Measurements from ENCODE around the gene TOMM7. TPM values are rescaled to one million over a fixed set of nuclear protein-coding genes. Genes with fewer than 3 reads are reported as not detected.
A peak's percentile ranks its signal among the peaks of the same experiment; 100 is the strongest.

Gene TOMM7
- total and polyA plus RNA-seq, 12 donors, result 149 to 532 (median 523) TPM

DNA sequence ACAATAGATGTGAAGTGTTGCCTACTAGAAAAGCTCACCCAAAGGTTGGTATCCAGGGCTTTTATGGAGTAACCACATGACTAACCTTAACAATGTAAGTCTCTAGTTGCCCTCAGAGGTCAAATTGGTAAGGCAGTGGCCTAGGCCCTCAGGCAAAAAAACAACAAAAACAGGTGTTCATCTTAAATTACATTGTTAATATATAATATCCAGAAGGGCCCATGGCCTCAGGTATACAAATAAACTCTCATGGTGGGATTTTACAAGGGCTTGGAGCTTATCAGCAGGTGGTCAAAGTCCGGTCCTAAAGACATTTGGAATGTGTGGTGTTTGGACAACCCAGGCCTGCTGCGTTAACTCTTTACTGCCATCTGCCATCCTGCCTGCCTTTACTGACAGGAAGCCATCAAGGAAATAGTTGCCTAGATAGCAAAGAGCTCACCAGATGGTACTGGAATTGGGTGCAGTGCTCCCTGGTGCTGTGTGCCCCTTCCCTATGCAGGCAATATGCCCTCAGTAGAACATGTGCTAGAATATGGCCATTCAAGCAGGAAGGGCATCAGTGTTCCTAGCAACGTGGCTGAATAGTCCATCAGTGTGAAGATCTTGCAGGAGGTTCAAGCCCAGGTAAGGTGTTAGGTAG, 36.2 kb downstream of the TOMM7 start:
- Histone ChIP-seq H3K36me3 (no peaks in the 10 kb centered on the region), H3K27me3 (no peaks in the 10 kb centered on the region), H3K9me3 (no peaks in the 10 kb centered on the region), H3K4me1 (peaks cover 0 to 7% (median 0%) of the 10 kb centered on the region in 9 donors), H3K27ac (no peak overlapping the region), H3K4me3 (no peak overlapping the region)
- ATAC-seq, result no peak
- 61 to 62% methylated on average over 3 of the region's 3 CpGs for WGBS, 2 donors
- intact Hi-C loops (cut with DNase I), result loop anchor here in 1 of 10 donors (10.0 kb wide), 1 partner anchor 232 kb away; no protein-coding TSS in a partner anchor
- DNase-seq, result no peak
- TF ChIP-seq, protein P1, sequence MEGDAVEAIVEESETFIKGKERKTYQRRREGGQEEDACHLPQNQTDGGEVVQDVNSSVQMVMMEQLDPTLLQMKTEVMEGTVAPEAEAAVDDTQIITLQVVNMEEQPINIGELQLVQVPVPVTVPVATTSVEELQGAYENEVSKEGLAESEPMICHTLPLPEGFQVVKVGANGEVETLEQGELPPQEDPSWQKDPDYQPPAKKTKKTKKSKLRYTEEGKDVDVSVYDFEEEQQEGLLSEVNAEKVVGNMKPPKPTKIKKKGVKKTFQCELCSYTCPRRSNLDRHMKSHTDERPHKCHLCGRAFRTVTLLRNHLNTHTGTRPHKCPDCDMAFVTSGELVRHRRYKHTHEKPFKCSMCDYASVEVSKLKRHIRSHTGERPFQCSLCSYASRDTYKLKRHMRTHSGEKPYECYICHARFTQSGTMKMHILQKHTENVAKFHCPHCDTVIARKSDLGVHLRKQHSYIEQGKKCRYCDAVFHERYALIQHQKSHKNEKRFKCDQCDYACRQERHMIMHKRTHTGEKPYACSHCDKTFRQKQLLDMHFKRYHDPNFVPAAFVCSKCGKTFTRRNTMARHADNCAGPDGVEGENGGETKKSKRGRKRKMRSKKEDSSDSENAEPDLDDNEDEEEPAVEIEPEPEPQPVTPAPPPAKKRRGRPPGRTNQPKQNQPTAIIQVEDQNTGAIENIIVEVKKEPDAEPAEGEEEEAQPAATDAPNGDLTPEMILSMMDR (IDR thresholded peaks at IDR 0.05), result no peak

DNA sequence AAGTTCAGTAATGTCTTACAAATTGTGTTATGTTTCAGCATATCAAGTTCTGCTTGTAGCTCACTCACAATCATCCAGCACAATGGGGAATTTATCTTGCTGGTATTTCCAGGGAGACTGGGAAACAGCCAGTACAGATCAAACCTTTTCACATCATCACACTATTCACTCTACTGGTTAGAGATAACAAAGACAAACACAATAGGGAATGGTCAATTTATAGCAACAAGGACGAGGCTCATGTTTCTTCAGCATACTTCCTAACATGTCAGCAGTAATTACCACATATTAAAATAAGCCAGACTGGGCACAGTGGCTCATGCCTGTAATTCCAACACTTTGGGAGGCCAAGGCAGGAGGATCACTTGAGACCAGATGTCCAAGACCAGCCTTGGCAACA, 38.3 kb downstream of the TOMM7 start:
- Histone ChIP-seq H3K27me3 (no peaks in the 10 kb centered on the region), H3K4me3 (no peak overlapping the region), H3K9me3 (no peaks in the 10 kb centered on the region), H3K4me1 (peaks cover 0 to 9% (median 0%) of the 10 kb centered on the region in 9 donors), H3K27ac (no peak overlapping the region), H3K36me3 (no peaks in the 10 kb centered on the region)
- intact Hi-C loops (cut with DNase I), result loop anchor here in 5 of 10 donors (5.0 to 10.0 kb wide), 4 partner anchors 57 to 230 kb away; partner anchors contain the start of gene IL6 (in 1 of the 5)
- ATAC-seq (no peak), DNase-seq (no peak)
- 11 to 22% methylated on average over 1 of the region's 1 CpG for WGBS, 2 donors
- TF ChIP-seq, protein P1 (IDR thresholded peaks at IDR 0.05), result no peak

DNA sequence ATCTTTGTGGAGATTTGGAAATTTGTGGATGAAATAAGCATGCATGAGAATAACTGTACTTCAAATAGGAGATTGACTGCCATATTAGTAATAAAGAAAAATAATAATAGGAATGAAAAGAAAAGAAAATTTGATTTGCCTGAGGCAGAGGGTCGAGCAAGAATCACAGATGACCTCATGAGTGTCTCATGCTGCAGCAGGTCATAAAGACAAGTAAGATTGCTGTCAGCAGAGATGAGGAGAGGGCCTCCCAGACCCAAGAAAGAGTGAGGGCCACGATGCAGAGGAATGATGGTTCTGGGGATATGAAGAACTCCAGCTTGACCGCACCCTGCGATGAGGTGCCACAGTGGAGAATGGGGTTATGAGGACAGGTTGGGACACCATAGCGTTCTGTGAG, 39.2 kb downstream of the TOMM7 start:
- DNase-seq (no peak), ATAC-seq (no peak)
- Histone ChIP-seq H3K27me3 (no peaks in the 10 kb centered on the region), H3K4me1 (peaks cover 0 to 9% (median 0%) of the 10 kb centered on the region in 9 donors), H3K4me3 (no peak overlapping the region), H3K9me3 (no peaks in the 10 kb centered on the region), H3K27ac (no peak overlapping the region), H3K36me3 (no peaks in the 10 kb centered on the region)
- 85 to 88% methylated on average over 5 of the region's 5 CpGs for WGBS, 2 donors
- intact Hi-C loops (cut with DNase I), result loop anchor here in 8 of 10 donors (2.0 to 10.0 kb wide), 5 partner anchors 56 to 229 kb away; partner anchors contain the start of gene IL6 (in 1 of the 8)
- TF ChIP-seq, protein P1 (IDR thresholded peaks at IDR 0.05), result no peak

DNA sequence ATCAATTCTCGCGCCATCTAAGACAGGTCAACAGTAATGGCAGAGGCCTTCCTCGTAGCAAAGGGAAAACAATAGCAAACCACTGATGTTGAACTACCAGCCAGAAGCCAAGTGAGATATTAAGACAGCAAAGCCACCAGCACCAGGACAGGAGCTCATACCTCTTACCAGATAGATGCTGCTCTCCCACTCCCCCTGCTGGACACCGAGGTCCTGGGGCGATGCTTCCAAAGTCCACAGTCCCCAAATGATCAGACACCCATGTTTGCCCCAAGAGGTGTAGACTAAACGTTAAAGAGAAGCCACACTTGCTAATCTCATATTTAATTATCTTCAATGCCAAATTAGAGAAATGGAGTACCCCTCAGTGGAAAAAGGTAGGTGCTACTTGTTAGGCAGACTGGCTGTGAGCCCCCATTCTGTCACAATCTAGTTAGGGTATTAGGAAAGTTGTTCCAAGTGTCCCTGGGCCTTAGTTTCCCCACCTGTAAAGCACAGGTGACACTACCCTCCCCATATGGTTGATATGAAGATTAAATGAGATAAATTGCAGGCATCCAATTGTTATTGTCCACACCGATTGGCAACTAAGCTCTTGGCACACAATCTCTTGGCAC, 39.9 kb downstream of the TOMM7 start:
- Histone ChIP-seq H3K27ac (no peak overlapping the region), H3K4me3 (no peak overlapping the region), H3K4me1 (peaks cover 0 to 9% (median 0%) of the 10 kb centered on the region in 9 donors), H3K27me3 (no peaks in the 10 kb centered on the region), H3K36me3 (no peaks in the 10 kb centered on the region), H3K9me3 (no peaks in the 10 kb centered on the region)
- DNase-seq, result peak; percentile 51 to 65
- intact Hi-C loops (cut with DNase I), result loop anchor here in 8 of 10 donors (2.0 to 10.0 kb wide), 5 partner anchors 55 to 228 kb away; partner anchors contain the start of gene IL6 (in 1 of the 8)
- peak in 6 of 8 donors; percentile 46 to 88 (median 60) for ATAC-seq
- TF ChIP-seq, protein P1 (IDR thresholded peaks at IDR 0.05), result peak; percentile 42 to 83 (median 74)
- 58 to 62% methylated on average over 7 of the region's 7 CpGs for WGBS, 2 donors

Measured in heart right ventricle (tissue), 16 donors.